WTC11 (cell line): ENCODE data around the gene MEIS2. TPM values are rescaled to one million over a fixed set of nuclear protein-coding genes. Genes with fewer than 3 reads are reported as not detected.

Experiments used
- ATAC-seq: fragments of 200-7000 bp; cut with Tn5 transposase; 2 replicates; pipeline ENCODE4 v1.10.0; 2021; ENCODE audit warnings: mild to moderate bottlenecking, moderate library complexity
- CTCF ChIA-PET: fragments of 300-600 bp; sonication (Branson Sonifier 250); formaldehyde crosslinking; loops from one replicate; lab custom pipeline; 2021; ENCODE audit warnings: antibody characterized with exemption; lab: Charles Lee
- POLR2A ChIA-PET: fragments of 350-600 bp; sonication (Branson Sonifier 250); formaldehyde crosslinking; loops from one replicate; lab custom pipeline; 2021; ENCODE audit warnings: antibody characterized with exemption; lab: Charles Lee
- DNase-seq: peaks from one replicate; pipeline ENCODE4 v3.0.0; 2021; ENCODE audit warnings: low spot score
- H3K27ac Mint-ChIP-seq: 2 replicates; pipeline ENCODE4 v1.8.0; 2021; ENCODE audit warnings: mixed read lengths
- H3K27me3 Mint-ChIP-seq: 2 replicates; pipeline ENCODE4 v1.8.0; 2021; ENCODE audit warnings: low read depth, mild to moderate bottlenecking, moderate library complexity, mixed read lengths
- H3K36me3 Mint-ChIP-seq: 2 replicates; pipeline ENCODE4 v1.8.0; 2021; ENCODE audit warnings: mixed read lengths
- H3K4me1 Mint-ChIP-seq: 2 replicates; pipeline ENCODE4 v1.8.0; 2022; ENCODE audit warnings: mixed read lengths
- H3K4me3 Mint-ChIP-seq: 2 replicates; pipeline ENCODE4 v1.8.0; 2021; ENCODE audit warnings: mild to moderate bottlenecking, moderate library complexity, mixed read lengths
- H3K9me3 Mint-ChIP-seq: 2 replicates; pipeline ENCODE4 v1.8.0; 2021; ENCODE audit warnings: mixed read lengths
- ATF2 ChIP-seq: sonication (generic); formaldehyde crosslinking; IDR thresholded peaks from 2 replicates; pipeline ENCODE4 v1.8.1; 2022; ENCODE audit warnings: low read depth, missing genetic modification reagents, borderline replicate concordance
- ATF3 ChIP-seq: sonication (generic); formaldehyde crosslinking; conservative IDR thresholded peaks from 2 replicates; pipeline ENCODE4 v1.8.1; 2022; ENCODE audit warnings: mild to moderate bottlenecking, missing genetic modification reagents
- CDX4 ChIP-seq: fragments of 250-450 bp; sonication (Bioruptor Pico); IDR thresholded peaks from 2 replicates; pipeline ENCODE4 v1.9.0; 2021; ENCODE audit warnings: moderate library complexity, mild to moderate bottlenecking, inconsistent platforms, borderline replicate concordance
- E2F4 ChIP-seq: sonication (generic); formaldehyde crosslinking; IDR thresholded peaks from 2 replicates; pipeline ENCODE4 v1.8.1; 2022; ENCODE audit warnings: low read depth, mild to moderate bottlenecking, moderate library complexity, missing genetic modification reagents, borderline replicate concordance
- EMX1 ChIP-seq: fragments of 250-450 bp; sonication (Bioruptor Pico); IDR thresholded peaks from 2 replicates; pipeline ENCODE4 v1.8.0; 2021; ENCODE audit warnings: mild to moderate bottlenecking
- FOXP1 ChIP-seq: sonication (generic); formaldehyde crosslinking; IDR thresholded peaks from 2 replicates; pipeline ENCODE4 v1.8.0; 2022; ENCODE audit warnings: missing genetic modification reagents, mild to moderate bottlenecking, moderate library complexity, borderline replicate concordance
- HMGA2 ChIP-seq: fragments of 250-450 bp; sonication (Bioruptor Pico); IDR thresholded peaks from 2 replicates; pipeline ENCODE4 v1.4.0; 2021; ENCODE audit warnings: mild to moderate bottlenecking, moderate library complexity
- NFATC4 ChIP-seq: fragments of 250-450 bp; sonication (Bioruptor Pico); IDR thresholded peaks from 2 replicates; pipeline ENCODE4 v1.9.0; 2021; ENCODE audit warnings: mild to moderate bottlenecking
- NFYB ChIP-seq: sonication (generic); formaldehyde crosslinking; conservative IDR thresholded peaks from 2 replicates; pipeline ENCODE4 v1.8.0; 2022; ENCODE audit warnings: low read depth, missing genetic modification reagents
- NR3C1 ChIP-seq: sonication (generic); formaldehyde crosslinking; conservative IDR thresholded peaks from 2 replicates; pipeline ENCODE4 v1.8.1; 2023; ENCODE audit warnings: low read depth, mild to moderate bottlenecking, missing genetic modification reagents
- PRDM15 ChIP-seq: sonication (generic); formaldehyde crosslinking; IDR thresholded peaks from 2 replicates; pipeline ENCODE4 v1.8.0; 2022; ENCODE audit warnings: missing genetic modification reagents
- RELA ChIP-seq: sonication (generic); formaldehyde crosslinking; IDR thresholded peaks from 2 replicates; pipeline ENCODE4 v1.8.1; 2022; ENCODE audit warnings: missing genetic modification reagents, mild to moderate bottlenecking, borderline replicate concordance
- SMAD3 ChIP-seq: sonication (generic); formaldehyde crosslinking; IDR thresholded peaks from 2 replicates; pipeline ENCODE4 v1.8.0; 2022; ENCODE audit warnings: missing genetic modification reagents, mild to moderate bottlenecking, borderline replicate concordance
- SMAD4 ChIP-seq: sonication (generic); formaldehyde crosslinking; IDR thresholded peaks from 2 replicates; pipeline ENCODE4 v1.8.0; 2022; ENCODE audit warnings: mild to moderate bottlenecking, missing genetic modification reagents
- TEAD1 ChIP-seq: sonication (generic); formaldehyde crosslinking; IDR thresholded peaks from 2 replicates; pipeline ENCODE4 v1.8.0; 2022; ENCODE audit warnings: mild to moderate bottlenecking, missing genetic modification reagents
- ZNF138 ChIP-seq: sonication (generic); formaldehyde crosslinking; conservative IDR thresholded peaks from 2 replicates; pipeline ENCODE4 v1.8.1; 2022; ENCODE audit warnings: mild to moderate bottlenecking, moderate library complexity, missing genetic modification reagents
- ZNF317 ChIP-seq: sonication (generic); formaldehyde crosslinking; IDR thresholded peaks from 2 replicates; pipeline ENCODE4 v1.8.1; 2023; ENCODE audit warnings: low read depth, mild to moderate bottlenecking, moderate library complexity, missing genetic modification reagents, borderline replicate concordance
- total RNA-seq: library from RNA; stranded (reverse); gene quantifications from 3 replicates; pipeline ENCODE4 v1.2.3, GENCODE V29; 2021
- TF ChIP-seq, protein P1 (sequence below): sonication (generic); formaldehyde crosslinking; IDR thresholded peaks from 2 replicates; pipeline ENCODE4 v1.8.1; 2023; ENCODE audit warnings: mild to moderate bottlenecking, missing genetic modification reagents
- TF ChIP-seq, protein P2 (sequence below): fragments of 250-450 bp; sonication (Bioruptor Pico); conservative IDR thresholded peaks from 2 replicates; pipeline ENCODE4 v1.9.0; 2021; ENCODE audit warnings: mild to moderate bottlenecking
- TF ChIP-seq, protein P3 (sequence below): fragments of 250-450 bp; sonication (Bioruptor Pico); IDR thresholded peaks from 2 replicates; pipeline ENCODE4 v2.1.2; 2022; ENCODE audit warnings: mild to moderate bottlenecking, moderate library complexity
- TF ChIP-seq, protein P4 (sequence below): fragments of 200-600 bp; IDR thresholded peaks from 2 replicates; pipeline ENCODE4 v1.8.0; 2022; ENCODE audit warnings: antibody characterized with exemption

MEIS2 gene
- total RNA-seq, 1 experiment from 2014 or later, result 0.57 TPM

DNA sequence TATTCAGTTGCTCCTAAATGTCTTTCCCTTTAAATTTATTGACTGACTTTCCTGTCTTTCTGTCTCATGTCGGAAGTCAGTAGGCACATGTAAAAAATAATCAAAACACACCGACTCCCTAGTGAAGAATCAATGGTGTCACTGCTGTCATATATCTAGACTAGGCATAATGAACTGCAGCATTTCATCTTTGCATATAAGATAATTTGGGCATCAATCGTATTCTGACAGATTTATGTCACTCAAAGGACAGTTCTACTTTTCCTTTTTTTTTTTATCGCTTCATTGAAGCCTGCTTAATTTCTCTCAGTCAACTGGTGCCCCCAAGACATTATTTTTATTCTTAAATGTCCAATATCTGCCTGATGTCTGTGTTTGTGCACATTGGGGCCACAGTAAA is 206.3 kb downstream of the MEIS2 start (continued):
- no peak for TF ChIP-seq CDX4 (CRISPR knock-in tag)
- TF ChIP-seq RELA (CRISPR knock-in tag), result no peak
- TF ChIP-seq ZNF138 (CRISPR knock-in tag), result no peak
- TF ChIP-seq SMAD3 (CRISPR knock-in tag), result no peak
- TF ChIP-seq, protein P1, sequence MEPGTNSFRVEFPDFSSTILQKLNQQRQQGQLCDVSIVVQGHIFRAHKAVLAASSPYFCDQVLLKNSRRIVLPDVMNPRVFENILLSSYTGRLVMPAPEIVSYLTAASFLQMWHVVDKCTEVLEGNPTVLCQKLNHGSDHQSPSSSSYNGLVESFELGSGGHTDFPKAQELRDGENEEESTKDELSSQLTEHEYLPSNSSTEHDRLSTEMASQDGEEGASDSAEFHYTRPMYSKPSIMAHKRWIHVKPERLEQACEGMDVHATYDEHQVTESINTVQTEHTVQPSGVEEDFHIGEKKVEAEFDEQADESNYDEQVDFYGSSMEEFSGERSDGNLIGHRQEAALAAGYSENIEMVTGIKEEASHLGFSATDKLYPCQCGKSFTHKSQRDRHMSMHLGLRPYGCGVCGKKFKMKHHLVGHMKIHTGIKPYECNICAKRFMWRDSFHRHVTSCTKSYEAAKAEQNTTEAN, result no peak

- ATAC-seq (no peak), DNase-seq (no peak)
- no peaks in the 10 kb centered on the region for H3K9me3 Mint-ChIP-seq
- ChIA-PET POLR2A (interaction anchor here (0.6 kb wide), 1 partner anchor 165 kb away, joined by 6 read pairs; no protein-coding TSS in a partner anchor), CTCF (no interaction called here)
- peaks cover 25% of the 10 kb centered on the region for H3K4me1 Mint-ChIP-seq
- no peak overlapping the region for H3K27ac Mint-ChIP-seq
- H3K27me3 Mint-ChIP-seq, result peaks cover 67% of the 10 kb centered on the region
- no peak overlapping the region for H3K4me3 Mint-ChIP-seq
- H3K36me3 Mint-ChIP-seq, result no peaks in the 10 kb centered on the region
- TF ChIP-seq, protein P2, sequence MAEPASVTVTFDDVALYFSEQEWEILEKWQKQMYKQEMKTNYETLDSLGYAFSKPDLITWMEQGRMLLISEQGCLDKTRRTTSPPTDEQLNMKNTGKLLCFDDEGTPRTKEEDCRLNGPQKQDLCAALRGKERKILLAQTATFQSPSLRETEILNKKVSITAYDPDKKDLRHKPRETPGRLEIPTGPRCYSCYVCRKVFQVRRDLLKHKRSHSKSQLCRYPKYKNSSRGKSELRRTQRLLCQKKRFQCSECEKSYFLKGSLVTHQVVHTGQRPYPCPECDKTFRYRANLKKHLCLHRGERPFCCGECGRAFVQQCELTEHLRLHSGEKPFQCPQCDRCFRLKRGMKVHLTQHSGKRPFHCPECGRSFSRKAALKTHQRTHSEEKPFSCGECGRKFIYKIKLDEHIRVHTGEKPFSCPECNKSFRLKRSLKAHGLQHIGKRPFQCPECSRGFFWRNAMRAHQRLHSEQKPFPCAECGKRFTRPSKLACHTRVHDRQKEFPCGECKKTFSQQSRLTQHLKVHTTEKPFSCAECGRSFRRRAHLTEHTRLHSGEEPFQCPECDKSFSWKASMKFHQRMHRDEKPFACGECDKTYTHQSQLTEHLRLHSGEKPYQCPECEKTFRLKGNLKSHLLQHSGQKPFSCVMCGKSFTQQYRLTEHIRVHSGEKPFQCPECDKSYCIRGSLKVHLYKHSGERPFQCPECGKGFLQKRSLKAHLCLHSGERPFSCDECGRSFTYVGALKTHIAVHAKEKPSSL (CRISPR knock-in tag), result no peak
- no peak for TF ChIP-seq E2F4 (CRISPR knock-in tag)
- TF ChIP-seq ATF3 (CRISPR knock-in tag), result no peak
- no peak for TF ChIP-seq SMAD4 (CRISPR knock-in tag)
- no peak for TF ChIP-seq NR3C1 (CRISPR knock-in tag)
- TF ChIP-seq NFYB (CRISPR knock-in tag), result no peak
- TF ChIP-seq, protein P3, sequence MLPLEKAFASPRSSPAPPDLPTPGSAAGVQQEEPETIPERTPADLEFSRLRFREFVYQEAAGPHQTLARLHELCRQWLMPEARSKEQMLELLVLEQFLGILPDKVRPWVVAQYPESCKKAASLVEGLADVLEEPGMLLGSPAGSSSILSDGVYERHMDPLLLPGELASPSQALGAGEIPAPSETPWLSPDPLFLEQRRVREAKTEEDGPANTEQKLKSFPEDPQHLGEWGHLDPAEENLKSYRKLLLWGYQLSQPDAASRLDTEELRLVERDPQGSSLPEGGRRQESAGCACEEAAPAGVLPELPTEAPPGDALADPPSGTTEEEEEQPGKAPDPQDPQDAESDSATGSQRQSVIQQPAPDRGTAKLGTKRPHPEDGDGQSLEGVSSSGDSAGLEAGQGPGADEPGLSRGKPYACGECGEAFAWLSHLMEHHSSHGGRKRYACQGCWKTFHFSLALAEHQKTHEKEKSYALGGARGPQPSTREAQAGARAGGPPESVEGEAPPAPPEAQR (CRISPR knock-in tag), result no peak
- no peak for TF ChIP-seq ATF2 (CRISPR knock-in tag)
- TF ChIP-seq, protein P4, sequence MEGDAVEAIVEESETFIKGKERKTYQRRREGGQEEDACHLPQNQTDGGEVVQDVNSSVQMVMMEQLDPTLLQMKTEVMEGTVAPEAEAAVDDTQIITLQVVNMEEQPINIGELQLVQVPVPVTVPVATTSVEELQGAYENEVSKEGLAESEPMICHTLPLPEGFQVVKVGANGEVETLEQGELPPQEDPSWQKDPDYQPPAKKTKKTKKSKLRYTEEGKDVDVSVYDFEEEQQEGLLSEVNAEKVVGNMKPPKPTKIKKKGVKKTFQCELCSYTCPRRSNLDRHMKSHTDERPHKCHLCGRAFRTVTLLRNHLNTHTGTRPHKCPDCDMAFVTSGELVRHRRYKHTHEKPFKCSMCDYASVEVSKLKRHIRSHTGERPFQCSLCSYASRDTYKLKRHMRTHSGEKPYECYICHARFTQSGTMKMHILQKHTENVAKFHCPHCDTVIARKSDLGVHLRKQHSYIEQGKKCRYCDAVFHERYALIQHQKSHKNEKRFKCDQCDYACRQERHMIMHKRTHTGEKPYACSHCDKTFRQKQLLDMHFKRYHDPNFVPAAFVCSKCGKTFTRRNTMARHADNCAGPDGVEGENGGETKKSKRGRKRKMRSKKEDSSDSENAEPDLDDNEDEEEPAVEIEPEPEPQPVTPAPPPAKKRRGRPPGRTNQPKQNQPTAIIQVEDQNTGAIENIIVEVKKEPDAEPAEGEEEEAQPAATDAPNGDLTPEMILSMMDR, result no peak
- no peak for TF ChIP-seq ZNF317 (CRISPR knock-in tag)
- no peak for TF ChIP-seq EMX1 (CRISPR knock-in tag)
- TF ChIP-seq PRDM15 (CRISPR knock-in tag), result no peak
- no peak for TF ChIP-seq NFATC4 (CRISPR knock-in tag)
- no peak for TF ChIP-seq TEAD1 (CRISPR knock-in tag)
- TF ChIP-seq FOXP1 (CRISPR knock-in tag), result no peak
- TF ChIP-seq HMGA2 (CRISPR knock-in tag), result no peak
- TF ChIP-seq CDX4 (CRISPR knock-in tag), result no peak
These were observed 207.1 kb downstream of the MEIS2 start for GRCh38 chr15:36893276-36893675.
